Thyroid gland (tissue), 4 donors: ENCODE results near the gene ATG5. TPM values are rescaled to one million over a fixed set of nuclear protein-coding genes. Genes with fewer than 3 reads are reported as not detected.

Source experiments
- DNase-seq, 2 donors: peaks; one replicate each; pipeline ENCODE4 v3.0.0-alpha.2; 2019
- H3K27ac ChIP-seq, 3 donors: fragments of 200-600 bp; sonication (generic); 1 replicate in 2 of 3; 2 replicates in 1 of 3; pipeline ENCODE4 v1.5.1; 2016 to 2019; ENCODE audit warnings: mild to moderate bottlenecking in 1 of 3, moderate library complexity in 1 of 3
- H3K27me3 ChIP-seq: fragments of 200-600 bp; sonication (generic); one replicate; pipeline ENCODE4 v1.5.1; 2019
- H3K36me3 ChIP-seq, 2 donors: fragments of 200-600 bp; sonication (generic); one replicate each; pipeline ENCODE4 v1.5.1; 2016 to 2019
- H3K4me1 ChIP-seq, 2 donors: fragments of 200-600 bp; sonication (generic); one replicate each; pipeline ENCODE4 v1.5.1; 2017 to 2019
- H3K4me3 ChIP-seq, 3 donors: fragments of 200-600 bp; sonication (generic); replicated peaks in 1 of 3; 1 replicate in 2 of 3; 2 replicates in 1 of 3; pipeline ENCODE4 v1.5.1; 2016; ENCODE audit warnings: mild to moderate bottlenecking in 1 of 3
- H3K9me3 ChIP-seq: fragments of 200-600 bp; sonication (generic); one replicate; pipeline ENCODE4 v1.5.1; 2017
- POLR2A ChIP-seq, 2 donors: fragments of 450-650 bp; IDR thresholded peaks; one replicate each; pipeline ENCODE4 v1.6.1; 2017; ENCODE audit warnings: antibody characterized with exemption in 2 of 2, mild to moderate bottlenecking in 2 of 2, moderate library complexity in 1 of 2
- WGBS, 2 donors: methylation state at CpG; one replicate each; pipeline ENCODE4 v1.1.5; 2017; 5-methylcytosine and 5-hydroxymethylcytosine counted together
- intact Hi-C: fragments of 100-400 bp; cut with DNase I; formaldehyde crosslinking; loops from one replicate; pipeline ENCODE4 v1.15.1; 2023
- total RNA-seq, 4 donors: library from RNA; depleted of rRNA; stranded (reverse); fragments of >200 nt; gene quantifications; one replicate each; pipeline ENCODE4 v1.2.3, GENCODE V29; 2016
- TF ChIP-seq, protein P1 (sequence below), 6 experiments: fragments of 200-600 bp in 3 of 6; fragments of 450-650 bp in 3 of 6; sonication (generic) in 3 of 6; IDR thresholded peaks; one replicate each; pipeline ENCODE4 v1.5.1; 2016 to 2019; ENCODE audit warnings: antibody characterized with exemption in 6 of 6, mild to moderate bottlenecking in 2 of 6, inconsistent platforms in 1 of 6, moderate library complexity in 1 of 6

ATG5 gene
- total RNA-seq, 4 donors from 2014 or later: 44.4 to 58.7 (median 48.7) TPM

- TF ChIP-seq POLR2A (IDR thresholded peaks at IDR 0.05): no peak
- TF ChIP-seq, protein P1, sequence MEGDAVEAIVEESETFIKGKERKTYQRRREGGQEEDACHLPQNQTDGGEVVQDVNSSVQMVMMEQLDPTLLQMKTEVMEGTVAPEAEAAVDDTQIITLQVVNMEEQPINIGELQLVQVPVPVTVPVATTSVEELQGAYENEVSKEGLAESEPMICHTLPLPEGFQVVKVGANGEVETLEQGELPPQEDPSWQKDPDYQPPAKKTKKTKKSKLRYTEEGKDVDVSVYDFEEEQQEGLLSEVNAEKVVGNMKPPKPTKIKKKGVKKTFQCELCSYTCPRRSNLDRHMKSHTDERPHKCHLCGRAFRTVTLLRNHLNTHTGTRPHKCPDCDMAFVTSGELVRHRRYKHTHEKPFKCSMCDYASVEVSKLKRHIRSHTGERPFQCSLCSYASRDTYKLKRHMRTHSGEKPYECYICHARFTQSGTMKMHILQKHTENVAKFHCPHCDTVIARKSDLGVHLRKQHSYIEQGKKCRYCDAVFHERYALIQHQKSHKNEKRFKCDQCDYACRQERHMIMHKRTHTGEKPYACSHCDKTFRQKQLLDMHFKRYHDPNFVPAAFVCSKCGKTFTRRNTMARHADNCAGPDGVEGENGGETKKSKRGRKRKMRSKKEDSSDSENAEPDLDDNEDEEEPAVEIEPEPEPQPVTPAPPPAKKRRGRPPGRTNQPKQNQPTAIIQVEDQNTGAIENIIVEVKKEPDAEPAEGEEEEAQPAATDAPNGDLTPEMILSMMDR (IDR thresholded peaks at IDR 0.05): no peak
- intact Hi-C loops: no loop called here
- Histone ChIP-seq H3K27ac (no peak overlapping the region), H3K4me1 (no peaks in the 10 kb centered on the region), H3K4me3 (no peak overlapping the region), H3K27me3 (no peaks in the 10 kb centered on the region), H3K36me3 (no peaks in the 10 kb centered on the region), H3K9me3 (no peaks in the 10 kb centered on the region)
- 90 to 91% methylated on average over 3 of the region's 3 CpGs for WGBS, 2 donors
- no peak for DNase-seq
Observed at GRCh38 chr6:106186172-106186571, 139.4 kb downstream of the ATG5 start.

DNA sequence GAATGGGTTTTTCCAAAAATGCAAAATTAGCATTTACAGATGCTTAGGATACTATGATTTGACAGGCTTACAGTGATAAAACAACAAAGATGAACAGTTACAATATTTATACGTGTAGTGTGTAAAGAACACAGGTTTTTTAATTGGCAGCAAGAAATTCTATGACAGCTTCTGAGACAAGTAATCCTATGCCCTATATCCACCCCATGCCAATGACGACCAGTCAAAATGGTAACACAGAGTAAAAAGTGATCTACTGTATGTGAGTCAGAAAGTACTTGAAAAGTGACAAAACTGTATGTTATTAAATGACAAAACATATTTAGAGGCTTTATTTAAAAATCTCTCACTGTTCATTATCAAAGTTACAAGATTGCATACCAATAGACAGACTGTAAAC, 139.9 kb downstream of the ATG5 start:
- Histone ChIP-seq H3K27ac (no peak overlapping the region), H3K36me3 (no peaks in the 10 kb centered on the region), H3K4me1 (no peaks in the 10 kb centered on the region), H3K4me3 (no peak overlapping the region), H3K9me3 (no peaks in the 10 kb centered on the region), H3K27me3 (no peaks in the 10 kb centered on the region)
- 94 to 97% methylated on average over 2 of the region's 2 CpGs for WGBS, 2 donors
- intact Hi-C loops: no loop called here
- no peak for DNase-seq
- TF ChIP-seq POLR2A (IDR thresholded peaks at IDR 0.05): no peak
- TF ChIP-seq, protein P1 (IDR thresholded peaks at IDR 0.05): no peak

DNA sequence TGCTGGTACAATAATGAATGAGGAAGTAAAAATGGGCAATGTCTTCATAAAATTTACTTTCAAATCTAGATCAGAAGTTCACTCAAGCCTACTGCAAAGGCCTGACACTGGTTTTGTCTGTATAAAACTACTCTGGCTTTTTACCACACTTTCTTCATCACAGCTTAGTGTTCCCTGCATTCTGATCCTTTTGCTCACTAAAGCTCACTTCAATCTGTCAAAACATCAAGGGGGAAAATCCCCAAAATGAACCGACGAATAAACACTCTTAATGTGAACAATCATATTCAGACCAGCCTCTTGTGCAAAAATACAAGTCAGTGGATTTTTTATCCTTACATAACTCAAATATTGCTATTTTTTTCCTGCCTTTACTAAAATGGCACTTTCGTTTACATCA, 140.9 kb downstream of the ATG5 start:
- 72 to 96% methylated on average over 3 of the region's 3 CpGs for WGBS, 2 donors

DNA sequence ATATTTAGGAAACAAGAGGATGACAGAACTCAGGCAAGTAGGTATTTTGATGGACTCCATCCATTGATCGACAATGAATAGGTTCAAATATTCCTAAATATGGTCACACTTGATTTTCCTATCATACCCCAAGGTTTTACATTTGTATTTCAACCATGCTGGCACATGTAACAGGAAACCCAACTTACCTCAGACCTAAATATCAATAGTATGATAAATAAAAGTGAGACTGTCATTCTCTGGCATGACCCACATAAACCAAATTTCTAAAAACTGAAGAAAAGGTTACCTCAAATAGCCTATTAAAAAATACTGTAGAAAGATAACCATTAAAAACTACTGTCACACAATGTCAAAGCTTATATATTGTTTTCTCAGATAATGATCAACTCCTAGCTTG, 142.1 kb downstream of the ATG5 start:
- intact Hi-C loops: no loop called here
- no peaks in the 10 kb centered on the region for H3K36me3 ChIP-seq

More for the DNA sequence above, 140.9 kb downstream of the ATG5 start:
- Histone ChIP-seq H3K9me3 (no peaks in the 10 kb centered on the region), H3K36me3 (no peaks in the 10 kb centered on the region), H3K4me1 (no peaks in the 10 kb centered on the region), H3K4me3 (no peak overlapping the region), H3K27ac (no peak overlapping the region), H3K27me3 (no peaks in the 10 kb centered on the region)
- TF ChIP-seq, protein P1 (IDR thresholded peaks at IDR 0.05): no peak
- no peak for TF ChIP-seq POLR2A (IDR thresholded peaks at IDR 0.05)
- no peak for DNase-seq
- intact Hi-C loops: no loop called here

GRCh38 chr6:106182455-106182854, 143.1 kb downstream of the ATG5 start:
- no peak for TF ChIP-seq POLR2A (IDR thresholded peaks at IDR 0.05)
- TF ChIP-seq, protein P1 (IDR thresholded peaks at IDR 0.05): no peak
- H3K4me3 ChIP-seq: no peak overlapping the region
- intact Hi-C loops: no loop called here
- H3K4me1 ChIP-seq: no peaks in the 10 kb centered on the region
- no peaks in the 10 kb centered on the region for H3K27me3 ChIP-seq
- WGBS, 2 donors: 97 to 98% methylated on average over 5 of the region's 5 CpGs
- no peak overlapping the region for H3K27ac ChIP-seq
- H3K36me3 ChIP-seq: no peaks in the 10 kb centered on the region
- no peaks in the 10 kb centered on the region for H3K9me3 ChIP-seq
- DNase-seq: no peak

More for the DNA sequence above, 142.1 kb downstream of the ATG5 start:
- no peak for DNase-seq
- H3K9me3 ChIP-seq: no peaks in the 10 kb centered on the region
- WGBS, 2 donors: 93 to 94% methylated on average over 1 of the region's 1 CpG
- TF ChIP-seq, protein P1 (IDR thresholded peaks at IDR 0.05): no peak
- TF ChIP-seq POLR2A (IDR thresholded peaks at IDR 0.05): no peak
- no peak overlapping the region for H3K27ac ChIP-seq
- no peaks in the 10 kb centered on the region for H3K27me3 ChIP-seq
- no peaks in the 10 kb centered on the region for H3K4me1 ChIP-seq
- H3K4me3 ChIP-seq: no peak overlapping the region
